ENCODE measurements around the gene SALL3.

Gene SALL3

DNA sequence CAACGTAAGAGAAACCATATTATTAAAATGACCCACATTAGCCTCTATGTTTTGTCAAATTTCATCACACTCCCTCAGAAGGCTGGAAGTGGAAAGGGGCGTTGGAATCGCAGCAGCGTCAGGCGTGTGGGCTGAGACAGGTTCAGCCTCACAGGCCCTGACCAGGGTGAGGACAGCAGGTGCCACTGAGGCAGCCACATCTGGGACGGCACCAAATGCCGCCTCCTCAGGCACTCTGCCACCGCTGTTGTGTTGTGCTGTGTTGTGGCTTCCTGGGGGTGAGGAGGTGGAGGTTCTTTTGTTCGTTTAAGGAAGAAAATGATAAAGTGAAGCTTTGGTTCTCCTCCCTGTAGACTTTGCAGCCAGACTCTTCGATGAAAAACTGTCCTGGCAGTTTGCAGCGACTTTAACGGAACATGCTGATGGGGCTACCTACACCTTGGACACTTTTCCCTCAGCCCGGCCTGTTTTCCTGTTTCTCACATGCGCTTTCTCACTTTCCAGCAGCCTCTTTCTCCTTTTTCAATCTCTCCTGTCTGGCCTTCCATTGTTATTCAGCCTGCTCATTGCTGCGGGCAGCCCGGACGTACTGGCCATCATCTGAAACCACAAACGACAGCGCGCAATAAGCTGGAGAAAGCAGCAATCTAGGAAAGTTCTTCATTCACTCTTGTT lies 44.9 kb upstream of the SALL3 start:
- DNase-seq: no peak
- H3K4me2 ChIP-seq (ENCODE audit: low read depth, low read length): no peak overlapping the region
- H3K36me3 ChIP-seq (replicated peaks; ENCODE audit: insufficient read depth, low read length): no peaks in the 10 kb centered on the region
- 0 out of 2 replicates have a peak, but pooled peaks cover 5% of the 10 kb centered on the region for H3K27me3 ChIP-seq (replicated peaks; ENCODE audit: insufficient read depth, low read length)
- H3K9me2 ChIP-seq (replicated peaks; ENCODE audit: insufficient read depth, low read length): no peaks in the 10 kb centered on the region
- no peak for TF ChIP-seq EZH2phosphoT487 (IDR thresholded peaks at IDR 0.05; ENCODE audit: low read length)
- TF ChIP-seq EZH2 (optimal IDR thresholded peaks at IDR 0.05; ENCODE audit: low read depth, low read length): no peak
- TF ChIP-seq, protein P1, sequence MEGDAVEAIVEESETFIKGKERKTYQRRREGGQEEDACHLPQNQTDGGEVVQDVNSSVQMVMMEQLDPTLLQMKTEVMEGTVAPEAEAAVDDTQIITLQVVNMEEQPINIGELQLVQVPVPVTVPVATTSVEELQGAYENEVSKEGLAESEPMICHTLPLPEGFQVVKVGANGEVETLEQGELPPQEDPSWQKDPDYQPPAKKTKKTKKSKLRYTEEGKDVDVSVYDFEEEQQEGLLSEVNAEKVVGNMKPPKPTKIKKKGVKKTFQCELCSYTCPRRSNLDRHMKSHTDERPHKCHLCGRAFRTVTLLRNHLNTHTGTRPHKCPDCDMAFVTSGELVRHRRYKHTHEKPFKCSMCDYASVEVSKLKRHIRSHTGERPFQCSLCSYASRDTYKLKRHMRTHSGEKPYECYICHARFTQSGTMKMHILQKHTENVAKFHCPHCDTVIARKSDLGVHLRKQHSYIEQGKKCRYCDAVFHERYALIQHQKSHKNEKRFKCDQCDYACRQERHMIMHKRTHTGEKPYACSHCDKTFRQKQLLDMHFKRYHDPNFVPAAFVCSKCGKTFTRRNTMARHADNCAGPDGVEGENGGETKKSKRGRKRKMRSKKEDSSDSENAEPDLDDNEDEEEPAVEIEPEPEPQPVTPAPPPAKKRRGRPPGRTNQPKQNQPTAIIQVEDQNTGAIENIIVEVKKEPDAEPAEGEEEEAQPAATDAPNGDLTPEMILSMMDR (IDR thresholded peaks at IDR 0.05; ENCODE audit: low read length): no peak
- no peaks in the 10 kb centered on the region for H3K4me1 ChIP-seq (ENCODE audit: low read length)
- H3K4me3 ChIP-seq (ENCODE audit: low read length): no peak overlapping the region
- H3K9ac ChIP-seq (ENCODE audit: low read length): no peak overlapping the region
- H3K9me3 ChIP-seq (replicated peaks; ENCODE audit: insufficient read depth, low read length): no peaks in the 10 kb centered on the region
- no peaks in the 10 kb centered on the region for H4K20me1 ChIP-seq (ENCODE audit: insufficient read depth, low read length)
- no peak overlapping the region for H3K27ac ChIP-seq (ENCODE audit: low read length)
- H3K79me2 ChIP-seq (ENCODE audit: low read length): no peaks in the 10 kb centered on the region
- no peak overlapping the region for H2AFZ ChIP-seq (ENCODE audit: low read length)
- no peaks in the 10 kb centered on the region for H3F3A ChIP-seq (ENCODE audit: insufficient read depth, low read length)

DNA sequence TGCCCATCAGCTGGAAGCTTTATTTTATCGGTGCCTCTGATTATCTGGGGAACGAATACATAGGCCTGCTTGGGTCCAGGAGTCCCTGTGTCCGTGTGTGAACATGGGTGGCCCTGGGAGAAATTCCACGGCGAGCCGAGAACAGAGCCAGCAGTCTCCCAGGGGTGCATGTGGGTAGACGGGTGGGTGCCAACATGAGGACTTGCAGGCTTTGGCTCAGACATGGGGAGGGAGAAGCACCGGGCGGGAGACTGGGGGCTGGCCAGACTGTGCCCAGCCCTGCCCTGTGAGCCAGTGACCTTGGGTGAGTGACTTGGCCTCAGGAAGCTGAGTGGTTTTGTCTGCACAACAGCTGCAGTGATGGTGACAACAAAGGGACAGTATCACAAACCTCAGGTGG lies 44.2 kb upstream of the SALL3 start:
- TF ChIP-seq, protein P1 (IDR thresholded peaks at IDR 0.05; ENCODE audit: low read length): no peak
- TF ChIP-seq EZH2 (optimal IDR thresholded peaks at IDR 0.05; ENCODE audit: low read depth, low read length): no peak
- TF ChIP-seq EZH2phosphoT487 (IDR thresholded peaks at IDR 0.05; ENCODE audit: low read length): no peak
- H3F3A ChIP-seq (ENCODE audit: insufficient read depth, low read length): no peaks in the 10 kb centered on the region
- no peak overlapping the region for H2AFZ ChIP-seq (ENCODE audit: low read length)
- H3K27ac ChIP-seq (ENCODE audit: low read length): no peak overlapping the region
- DNase-seq: no peak
- no peak overlapping the region for H3K4me3 ChIP-seq (ENCODE audit: low read length)
- no peaks in the 10 kb centered on the region for H3K9me2 ChIP-seq (replicated peaks; ENCODE audit: insufficient read depth, low read length)
- no peak overlapping the region for H3K4me2 ChIP-seq (ENCODE audit: low read depth, low read length)
- H3K9me3 ChIP-seq (replicated peaks; ENCODE audit: insufficient read depth, low read length): no peaks in the 10 kb centered on the region
- no peaks in the 10 kb centered on the region for H3K36me3 ChIP-seq (replicated peaks; ENCODE audit: insufficient read depth, low read length)
- H3K9ac ChIP-seq (ENCODE audit: low read length): no peak overlapping the region
- H3K79me2 ChIP-seq (ENCODE audit: low read length): no peaks in the 10 kb centered on the region
- 0 out of 2 replicates have a peak, but pooled peaks cover 5% of the 10 kb centered on the region for H3K27me3 ChIP-seq (replicated peaks; ENCODE audit: insufficient read depth, low read length)
- H4K20me1 ChIP-seq (ENCODE audit: insufficient read depth, low read length): no peaks in the 10 kb centered on the region
- no peaks in the 10 kb centered on the region for H3K4me1 ChIP-seq (ENCODE audit: low read length)

DNA sequence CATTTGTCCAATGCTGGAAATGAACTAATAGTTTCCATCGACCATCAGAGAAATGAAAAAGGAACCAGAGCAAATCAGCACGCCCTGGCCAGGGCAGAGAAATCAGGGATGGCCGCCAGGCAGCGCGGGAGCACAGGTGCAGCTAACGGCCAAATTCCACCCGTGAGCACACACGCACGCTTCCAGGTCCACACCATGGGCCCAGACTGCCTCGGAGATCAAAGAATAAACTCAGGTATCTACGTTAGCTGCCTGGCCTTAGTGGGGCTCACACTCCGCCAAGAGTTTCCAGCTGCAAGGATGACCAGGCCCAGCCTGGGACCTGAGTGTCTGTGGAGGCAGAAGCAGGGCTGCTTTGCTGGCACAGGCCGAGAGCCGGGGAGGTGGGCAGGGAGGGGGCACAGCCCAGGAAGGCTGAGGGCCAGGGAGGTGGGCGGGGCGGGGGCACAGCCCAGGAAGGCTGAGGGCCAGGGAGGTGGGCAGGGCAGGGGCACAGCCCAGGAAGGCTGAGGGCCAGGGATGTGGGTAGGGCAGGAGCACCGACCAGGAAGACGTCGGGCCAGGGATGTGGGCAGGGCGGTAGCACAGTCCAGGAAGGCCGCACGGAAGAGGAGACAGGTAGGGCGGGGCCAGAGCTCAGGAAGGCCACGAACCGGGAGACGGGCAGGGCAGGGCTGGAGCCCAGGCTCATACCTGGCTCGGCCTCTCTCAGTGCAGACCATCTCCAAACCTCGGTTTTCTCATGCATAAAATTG lies 43.2 kb upstream of the SALL3 start:
- H3K9me3 ChIP-seq (replicated peaks; ENCODE audit: insufficient read depth, low read length): no peaks in the 10 kb centered on the region

More for the DNA sequence above, 43.2 kb upstream of the SALL3 start:
- Histone ChIP-seq H3F3A (ENCODE audit: insufficient read depth, low read length) (no peaks in the 10 kb centered on the region), H3K36me3 (replicated peaks; ENCODE audit: insufficient read depth, low read length) (no peaks in the 10 kb centered on the region), H3K27ac (ENCODE audit: low read length) (no peak overlapping the region), H3K4me3 (ENCODE audit: low read length) (no peak overlapping the region), H3K4me2 (ENCODE audit: low read depth, low read length) (no peak overlapping the region), H3K4me1 (ENCODE audit: low read length) (no peaks in the 10 kb centered on the region), H3K9me2 (replicated peaks; ENCODE audit: insufficient read depth, low read length) (no peaks in the 10 kb centered on the region), H3K27me3 (replicated peaks; ENCODE audit: insufficient read depth, low read length) (0 out of 2 replicates have a peak, but pooled peaks cover 5% of the 10 kb centered on the region), H3K79me2 (ENCODE audit: low read length) (no peaks in the 10 kb centered on the region), H3K9ac (ENCODE audit: low read length) (no peak overlapping the region), H4K20me1 (ENCODE audit: insufficient read depth, low read length) (no peaks in the 10 kb centered on the region), H2AFZ (ENCODE audit: low read length) (no peak overlapping the region)
- TF ChIP-seq, protein P1 (IDR thresholded peaks at IDR 0.05; ENCODE audit: low read length): no peak
- TF ChIP-seq EZH2phosphoT487 (IDR thresholded peaks at IDR 0.05; ENCODE audit: low read length) (no peak), EZH2 (optimal IDR thresholded peaks at IDR 0.05; ENCODE audit: low read depth, low read length) (no peak)
- no peak for DNase-seq
